Type B pancreatic cell (in vitro differentiated cells): ENCODE measurements around the gene PLPPR5. TPM values are rescaled to one million over a fixed set of nuclear protein-coding genes. Genes with fewer than 3 reads are reported as not detected.

ENCODE experiments used
- DNase-seq: peaks from one replicate; pipeline ENCODE4 v3.0.0; 2021; ENCODE audit warnings: mixed read lengths; ENCODE audit not compliant: unreplicated experiment; ENCODE audit errors: extremely low spot score
- H3K27ac Mint-ChIP-seq: 2 replicates; pipeline ENCODE4 v1.8.0; 2021; ENCODE audit warnings: mild to moderate bottlenecking, mixed read lengths
- H3K27me3 Mint-ChIP-seq: 2 replicates; pipeline ENCODE4 v1.8.0; 2021; ENCODE audit warnings: mixed read lengths
- H3K36me3 Mint-ChIP-seq: 2 replicates; pipeline ENCODE4 v1.8.0; 2021; ENCODE audit warnings: mixed read lengths
- H3K4me1 Mint-ChIP-seq: one replicate; pipeline ENCODE4 v1.8.0; 2021; ENCODE audit warnings: mixed read lengths; ENCODE audit not compliant: unreplicated experiment
- H3K4me3 Mint-ChIP-seq: 2 replicates; pipeline ENCODE4 v1.8.0; 2021; ENCODE audit warnings: mild to moderate bottlenecking, mixed read lengths
- H3K9me3 Mint-ChIP-seq: 2 replicates; pipeline ENCODE4 v1.8.0; 2021; ENCODE audit warnings: mixed read lengths
- CTCF ChIP-seq: fragments of 200-600 bp; sonication (generic); conservative IDR thresholded peaks from 2 replicates; pipeline ENCODE4 v1.5.0; 2021; ENCODE audit warnings: antibody characterized with exemption, mild to moderate bottlenecking
- total RNA-seq: library from RNA; stranded (reverse); gene quantifications from 2 replicates; pipeline ENCODE4 v1.2.1, GENCODE V29; 2021; ENCODE audit warnings: low replicate concordance

Gene PLPPR5
- total RNA-seq, 1 donor from 2014 or later = 5.9 TPM

GRCh38 chr1:98967122-98967521 lies 37.5 kb downstream of the PLPPR5 start:
- no peak for DNase-seq
- no peak overlapping the region for H3K27ac Mint-ChIP-seq
- H3K36me3 Mint-ChIP-seq = no peaks in the 10 kb centered on the region
- H3K4me3 Mint-ChIP-seq = no peak overlapping the region
- no peaks in the 10 kb centered on the region for H3K4me1 Mint-ChIP-seq
- peaks cover 6% of the 10 kb centered on the region for H3K27me3 Mint-ChIP-seq
- no peaks in the 10 kb centered on the region for H3K9me3 Mint-ChIP-seq
- TF ChIP-seq CTCF = no peak

GRCh38 chr1:98965394-98965793 lies 39.3 kb downstream of the PLPPR5 start:
- peaks cover 6% of the 10 kb centered on the region for H3K27me3 Mint-ChIP-seq
- H3K9me3 Mint-ChIP-seq = no peaks in the 10 kb centered on the region
- TF ChIP-seq CTCF = no peak
- no peaks in the 10 kb centered on the region for H3K36me3 Mint-ChIP-seq
- H3K4me1 Mint-ChIP-seq = no peaks in the 10 kb centered on the region
- H3K4me3 Mint-ChIP-seq = no peak overlapping the region
- H3K27ac Mint-ChIP-seq = no peak overlapping the region
- DNase-seq = no peak

- TF ChIP-seq CTCF = no peak
- Mint-ChIP-seq H3K4me1 (no peaks in the 10 kb centered on the region), H3K36me3 (no peaks in the 10 kb centered on the region), H3K27me3 (peaks cover 6% of the 10 kb centered on the region), H3K27ac (no peak overlapping the region), H3K4me3 (no peak overlapping the region), H3K9me3 (no peaks in the 10 kb centered on the region)
- no peak for DNase-seq
These were observed 40.5 kb downstream of the PLPPR5 start for GRCh38 chr1:98964198-98964597.

- TF ChIP-seq CTCF = no peak
- no peak overlapping the region for H3K4me3 Mint-ChIP-seq
- H3K9me3 Mint-ChIP-seq = no peaks in the 10 kb centered on the region
- DNase-seq = no peak
- H3K4me1 Mint-ChIP-seq = no peaks in the 10 kb centered on the region
- H3K27me3 Mint-ChIP-seq = peaks cover 6% of the 10 kb centered on the region
- H3K27ac Mint-ChIP-seq = no peak overlapping the region
- no peaks in the 10 kb centered on the region for H3K36me3 Mint-ChIP-seq
These were observed 41.5 kb downstream of the PLPPR5 start for GRCh38 chr1:98963064-98963758.

DNA sequence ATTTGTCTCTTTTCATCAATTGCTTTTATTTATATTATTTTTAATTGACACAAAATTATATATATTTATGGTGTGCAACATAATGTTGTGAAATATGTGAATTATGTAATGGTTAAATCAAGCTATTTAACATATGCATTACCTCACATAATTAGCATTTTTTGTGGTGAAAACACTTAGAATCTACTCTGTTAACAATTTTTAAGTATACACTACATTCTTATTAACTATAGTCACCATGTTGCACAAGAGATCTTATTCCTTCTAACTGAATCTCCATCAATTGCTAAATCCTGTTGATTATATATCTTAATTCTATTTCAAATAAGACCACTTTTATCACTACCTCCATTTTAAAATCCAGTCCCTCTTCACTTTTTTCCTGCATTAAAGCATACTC lies 42.5 kb downstream of the PLPPR5 start:
- no peaks in the 10 kb centered on the region for H3K36me3 Mint-ChIP-seq
- no peaks in the 10 kb centered on the region for H3K4me1 Mint-ChIP-seq

More for the DNA sequence above, 42.5 kb downstream of the PLPPR5 start:
- DNase-seq = no peak
- Mint-ChIP-seq H3K9me3 (no peaks in the 10 kb centered on the region), H3K27ac (no peak overlapping the region), H3K4me3 (no peak overlapping the region), H3K27me3 (peaks cover 4% of the 10 kb centered on the region)
- no peak for TF ChIP-seq CTCF
